GM18499 (cell line): ENCODE measurements around the gene CAMTA1.
"Not testable (repeated sequence)": the region's sequence is repeated elsewhere in the genome, so short reads cannot be mapped to it uniquely, and the experiment has no call there.

Experiments
- ATAC-seq: cut with Tn5 transposase; IDR thresholded peaks from one replicate; pipeline ENCODE4 v1.9.1; 2021; ENCODE audit warnings: moderate number of reproducible peaks; ENCODE audit not compliant: insufficient read depth, unreplicated experiment

Gene CAMTA1

GRCh38 chr1:6785318-6785727 lies at the start of gene CAMTA1:
CAMTA1 (plus strand) TSS chr1:6785454; CDS start chr1:6785531, 77 bp downstream.
- no peak for ATAC-seq

- no peak for ATAC-seq
Measured at GRCh38 chr1:6738987-6739676, 46.1 kb upstream of the CAMTA1 start.

- ATAC-seq, result not testable (repeated sequence)
Measured at GRCh38 chr1:6742676-6743188, 42.5 kb upstream of the CAMTA1 start.

- ATAC-seq, result no peak
Measured at GRCh38 chr1:6743189-6744101, 41.8 kb upstream of the CAMTA1 start.

GRCh38 chr1:6745073-6745472 lies 40.2 kb upstream of the CAMTA1 start:
- ATAC-seq, result no peak

GRCh38 chr1:6747674-6748073 lies 37.6 kb upstream of the CAMTA1 start:
- no peak for ATAC-seq

- ATAC-seq, result no peak
Measured at GRCh38 chr1:6750490-6750889, 34.8 kb upstream of the CAMTA1 start.

GRCh38 chr1:6753320-6754140 lies 31.7 kb upstream of the CAMTA1 start:
- no peak for ATAC-seq

GRCh38 chr1:6756457-6756856 lies 28.8 kb upstream of the CAMTA1 start:
- ATAC-seq, result no peak

GRCh38 chr1:6757719-6758435 lies 27.4 kb upstream of the CAMTA1 start:
- ATAC-seq, result no peak

- no peak for ATAC-seq
Measured at GRCh38 chr1:6761196-6761737, 24.0 kb upstream of the CAMTA1 start.

GRCh38 chr1:6762060-6762459 lies 23.2 kb upstream of the CAMTA1 start:
- ATAC-seq, result no peak

GRCh38 chr1:6770751-6771440 lies 14.4 kb upstream of the CAMTA1 start:
- ATAC-seq, result no peak

- ATAC-seq, result no peak
Measured at GRCh38 chr1:6771441-6771769, 13.8 kb upstream of the CAMTA1 start.

GRCh38 chr1:6774381-6774780 lies 10.9 kb upstream of the CAMTA1 start:
- no peak for ATAC-seq

GRCh38 chr1:6775261-6776043 lies 9.8 kb upstream of the CAMTA1 start:
- no peak for ATAC-seq

GRCh38 chr1:6776389-6776788 lies 8.9 kb upstream of the CAMTA1 start:
- ATAC-seq, result no peak

GRCh38 chr1:6776895-6777294 lies 8.4 kb upstream of the CAMTA1 start:
- ATAC-seq, result no peak
